ENCODE measurements around the gene SCFD2.

- TF ChIP-seq MYC (IDR thresholded peaks at IDR 0.05; ENCODE audit: insufficient read depth, insufficient read length, insufficient replicate concordance, low read length, severe bottlenecking) (no peak), SIX5 (IDR thresholded peaks at IDR 0.05; ENCODE audit: low read depth, low read length, severe bottlenecking) (no peak), ETV6 (conservative IDR thresholded peaks at IDR 0.05 in 1 of 2, IDR thresholded peaks at IDR 0.05 in 1 of 2; ENCODE audit: borderline replicate concordance in 1 of 2, low read depth in 1 of 2) (no peak), POLR2A (IDR thresholded peaks at IDR 0.05; ENCODE audit: low read depth, low read length) (no peak), GATAD2B (conservative IDR thresholded peaks at IDR 0.05; ENCODE audit: low read depth) (no peak), NFXL1 (IDR thresholded peaks at IDR 0.05; ENCODE audit: borderline replicate concordance) (no peak), ESRRA (IDR thresholded peaks at IDR 0.05; ENCODE audit: low read length) (no peak), BACH1 (IDR thresholded peaks at IDR 0.05; ENCODE audit: borderline replicate concordance) (no peak), ZNF274 (IDR thresholded peaks at IDR 0.05; ENCODE audit: insufficient read depth, insufficient read length) (no peak)
- TF ChIP-seq, protein P1, sequence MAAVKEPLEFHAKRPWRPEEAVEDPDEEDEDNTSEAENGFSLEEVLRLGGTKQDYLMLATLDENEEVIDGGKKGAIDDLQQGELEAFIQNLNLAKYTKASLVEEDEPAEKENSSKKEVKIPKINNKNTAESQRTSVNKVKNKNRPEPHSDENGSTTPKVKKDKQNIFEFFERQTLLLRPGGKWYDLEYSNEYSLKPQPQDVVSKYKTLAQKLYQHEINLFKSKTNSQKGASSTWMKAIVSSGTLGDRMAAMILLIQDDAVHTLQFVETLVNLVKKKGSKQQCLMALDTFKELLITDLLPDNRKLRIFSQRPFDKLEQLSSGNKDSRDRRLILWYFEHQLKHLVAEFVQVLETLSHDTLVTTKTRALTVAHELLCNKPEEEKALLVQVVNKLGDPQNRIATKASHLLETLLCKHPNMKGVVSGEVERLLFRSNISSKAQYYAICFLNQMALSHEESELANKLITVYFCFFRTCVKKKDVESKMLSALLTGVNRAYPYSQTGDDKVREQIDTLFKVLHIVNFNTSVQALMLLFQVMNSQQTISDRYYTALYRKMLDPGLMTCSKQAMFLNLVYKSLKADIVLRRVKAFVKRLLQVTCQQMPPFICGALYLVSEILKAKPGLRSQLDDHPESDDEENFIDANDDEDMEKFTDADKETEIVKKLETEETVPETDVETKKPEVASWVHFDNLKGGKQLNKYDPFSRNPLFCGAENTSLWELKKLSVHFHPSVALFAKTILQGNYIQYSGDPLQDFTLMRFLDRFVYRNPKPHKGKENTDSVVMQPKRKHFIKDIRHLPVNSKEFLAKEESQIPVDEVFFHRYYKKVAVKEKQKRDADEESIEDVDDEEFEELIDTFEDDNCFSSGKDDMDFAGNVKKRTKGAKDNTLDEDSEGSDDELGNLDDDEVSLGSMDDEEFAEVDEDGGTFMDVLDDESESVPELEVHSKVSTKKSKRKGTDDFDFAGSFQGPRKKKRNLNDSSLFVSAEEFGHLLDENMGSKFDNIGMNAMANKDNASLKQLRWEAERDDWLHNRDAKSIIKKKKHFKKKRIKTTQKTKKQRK (IDR thresholded peaks at IDR 0.05; ENCODE audit: low read depth, low read length) = no peak
- TF ChIP-seq, protein P2, sequence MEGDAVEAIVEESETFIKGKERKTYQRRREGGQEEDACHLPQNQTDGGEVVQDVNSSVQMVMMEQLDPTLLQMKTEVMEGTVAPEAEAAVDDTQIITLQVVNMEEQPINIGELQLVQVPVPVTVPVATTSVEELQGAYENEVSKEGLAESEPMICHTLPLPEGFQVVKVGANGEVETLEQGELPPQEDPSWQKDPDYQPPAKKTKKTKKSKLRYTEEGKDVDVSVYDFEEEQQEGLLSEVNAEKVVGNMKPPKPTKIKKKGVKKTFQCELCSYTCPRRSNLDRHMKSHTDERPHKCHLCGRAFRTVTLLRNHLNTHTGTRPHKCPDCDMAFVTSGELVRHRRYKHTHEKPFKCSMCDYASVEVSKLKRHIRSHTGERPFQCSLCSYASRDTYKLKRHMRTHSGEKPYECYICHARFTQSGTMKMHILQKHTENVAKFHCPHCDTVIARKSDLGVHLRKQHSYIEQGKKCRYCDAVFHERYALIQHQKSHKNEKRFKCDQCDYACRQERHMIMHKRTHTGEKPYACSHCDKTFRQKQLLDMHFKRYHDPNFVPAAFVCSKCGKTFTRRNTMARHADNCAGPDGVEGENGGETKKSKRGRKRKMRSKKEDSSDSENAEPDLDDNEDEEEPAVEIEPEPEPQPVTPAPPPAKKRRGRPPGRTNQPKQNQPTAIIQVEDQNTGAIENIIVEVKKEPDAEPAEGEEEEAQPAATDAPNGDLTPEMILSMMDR (IDR thresholded peaks at IDR 0.05 in 2 of 3, conservative IDR thresholded peaks at IDR 0.05 in 1 of 3; ENCODE audit: control insufficient read depth in 2 of 3, extremely low read depth in 1 of 3, insufficient read depth in 1 of 3, low read depth in 3 of 3, low read length in 3 of 3) = no peak
These were observed 418.3 kb downstream of the SCFD2 start for GRCh38 chr4:52947401-52948056.
